COR-L47 (cell line): Measurements from ENCODE around the gene TSPYL4.

Experiments used
- DNase-seq: peaks from one replicate; lab custom pipeline; 2025; lab: John Stamatoyannopoulos, UW

The TSPYL4 gene

GRCh38 chr6:116268589-116269293, 14.9 kb upstream of the TSPYL4 start:
- peak; percentile 29 for DNase-seq

GRCh38 chr6:116267836-116268588, 14.1 kb upstream of the TSPYL4 start:
- no peak for DNase-seq

- no peak for DNase-seq
These were observed 12.9 kb upstream of the TSPYL4 start for GRCh38 chr6:116266803-116267202.

GRCh38 chr6:116265041-116265829, 11.4 kb upstream of the TSPYL4 start:
- DNase-seq = peak; percentile 74

- DNase-seq = no peak
These were observed 9.5 kb upstream of the TSPYL4 start for GRCh38 chr6:116263353-116263752.

GRCh38 chr6:116258520-116258919, 4.6 kb upstream of the TSPYL4 start:
- no peak for DNase-seq

- no peak for DNase-seq
These were observed 2.8 kb upstream of the TSPYL4 start for GRCh38 chr6:116256694-116257093.

- no peak for DNase-seq
These were observed 1.4 kb upstream of the TSPYL4 start for GRCh38 chr6:116255246-116255800.

GRCh38 chr6:116254297-116255056, 602 bp upstream of the TSPYL4 start:
- DNase-seq = no peak

- DNase-seq = no peak
These were observed 729 bp downstream of the TSPYL4 start for GRCh38 chr6:116253188-116253504.

- DNase-seq = no peak
These were observed 2.1 kb downstream of the TSPYL4 start for GRCh38 chr6:116251568-116252384.

- DNase-seq = no peak
These were observed 5.3 kb downstream of the TSPYL4 start for GRCh38 chr6:116248577-116248976.

GRCh38 chr6:116247285-116247684, 6.6 kb downstream of the TSPYL4 start:
- no peak for DNase-seq

GRCh38 chr6:116246089-116246488, 7.8 kb downstream of the TSPYL4 start:
- DNase-seq = no peak

- DNase-seq = no peak
These were observed 9.6 kb downstream of the TSPYL4 start for GRCh38 chr6:116244284-116244683.

GRCh38 chr6:116239856-116240255, 14.0 kb downstream of the TSPYL4 start:
- no peak for DNase-seq

- no peak for DNase-seq
These were observed 14.6 kb downstream of the TSPYL4 start for GRCh38 chr6:116239256-116239655.

- no peak for DNase-seq
These were observed 15.8 kb downstream of the TSPYL4 start for GRCh38 chr6:116238083-116238482.

- no peak for DNase-seq
These were observed 19.2 kb downstream of the TSPYL4 start for GRCh38 chr6:116234689-116235088.

- DNase-seq = no peak
These were observed 24.5 kb downstream of the TSPYL4 start for GRCh38 chr6:116229287-116229913.
